Measurements from ENCODE around the gene DNAJC24. TPM values are rescaled to one million over a fixed set of nuclear protein-coding genes. Genes with fewer than 3 reads are reported as not detected.

The DNAJC24 gene
- total and polyA plus RNA-seq, 10 of the 15 experiments (the other 5 are each of a cell fraction or from before 2014, with no cell fraction given) = 10.0 to 25.4 (median 13.8) TPM

DNA sequence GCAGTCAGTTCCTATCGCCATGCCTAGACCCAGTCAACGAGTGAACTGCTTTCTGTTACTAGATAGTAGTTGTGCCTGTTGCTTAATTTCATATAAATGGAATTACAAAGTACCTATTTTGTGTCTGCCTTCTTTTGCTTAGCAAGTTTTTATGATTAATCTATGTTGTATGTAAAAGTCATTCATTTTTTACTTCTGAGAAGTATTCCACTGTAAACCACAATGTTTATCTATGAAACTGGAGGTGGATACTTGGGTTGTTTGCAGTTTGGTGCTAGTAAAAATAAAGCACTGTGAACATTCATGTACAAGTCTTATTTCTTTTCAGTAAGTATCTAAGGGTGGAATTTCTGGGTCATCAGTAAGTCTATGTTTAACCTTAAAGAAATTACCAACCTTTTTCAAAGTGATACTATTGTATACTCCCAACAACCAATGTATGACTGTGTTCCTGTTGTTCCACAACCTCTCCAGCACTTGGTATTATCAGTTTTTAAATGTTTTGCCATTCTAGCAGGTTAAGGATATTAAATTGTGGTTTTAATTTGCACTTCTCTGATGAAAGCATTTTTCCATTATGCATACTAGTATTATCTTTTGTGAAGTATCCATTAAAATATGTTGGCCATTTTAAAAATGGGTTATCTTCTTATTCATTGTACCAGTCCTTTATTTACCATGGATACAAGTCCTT lies 68.2 kb downstream of the DNAJC24 start (continued):
- TF ChIP-seq, protein P1, sequence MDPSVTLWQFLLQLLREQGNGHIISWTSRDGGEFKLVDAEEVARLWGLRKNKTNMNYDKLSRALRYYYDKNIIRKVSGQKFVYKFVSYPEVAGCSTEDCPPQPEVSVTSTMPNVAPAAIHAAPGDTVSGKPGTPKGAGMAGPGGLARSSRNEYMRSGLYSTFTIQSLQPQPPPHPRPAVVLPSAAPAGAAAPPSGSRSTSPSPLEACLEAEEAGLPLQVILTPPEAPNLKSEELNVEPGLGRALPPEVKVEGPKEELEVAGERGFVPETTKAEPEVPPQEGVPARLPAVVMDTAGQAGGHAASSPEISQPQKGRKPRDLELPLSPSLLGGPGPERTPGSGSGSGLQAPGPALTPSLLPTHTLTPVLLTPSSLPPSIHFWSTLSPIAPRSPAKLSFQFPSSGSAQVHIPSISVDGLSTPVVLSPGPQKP (IDR thresholded peaks at IDR 0.05; ENCODE audit: low read depth, low read length) = no peak

DNA sequence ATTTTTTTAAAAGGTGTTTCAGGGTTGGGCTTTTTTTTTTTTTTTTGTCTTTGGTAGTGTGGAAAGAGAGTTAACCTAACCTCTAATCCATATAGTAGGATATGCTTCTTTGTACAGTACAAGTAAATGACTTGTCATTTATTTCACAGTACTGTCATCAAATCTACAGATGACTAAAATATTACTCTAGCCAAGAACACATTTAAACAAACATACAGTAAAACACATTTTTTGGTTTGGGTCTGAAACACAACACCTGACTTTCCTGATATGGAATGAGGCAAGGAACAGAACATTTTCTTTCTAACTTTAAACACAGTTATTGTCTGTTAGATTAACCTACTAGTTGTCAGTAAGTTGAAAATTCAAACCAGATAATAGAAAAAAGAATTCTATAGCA lies 71.6 kb downstream of the DNAJC24 start:
- DNase-seq (ENCODE audit: low read depth, low spot score) = no peak
- TF ChIP-seq SIN3A (IDR thresholded peaks at IDR 0.05; ENCODE audit: low read depth, low read length) = no peak
- TF ChIP-seq RCOR1 (conservative IDR thresholded peaks at IDR 0.05; ENCODE audit: low read depth, low read length) = no peak
- TF ChIP-seq NBN (IDR thresholded peaks at IDR 0.05) = no peak
- TF ChIP-seq, protein P2, sequence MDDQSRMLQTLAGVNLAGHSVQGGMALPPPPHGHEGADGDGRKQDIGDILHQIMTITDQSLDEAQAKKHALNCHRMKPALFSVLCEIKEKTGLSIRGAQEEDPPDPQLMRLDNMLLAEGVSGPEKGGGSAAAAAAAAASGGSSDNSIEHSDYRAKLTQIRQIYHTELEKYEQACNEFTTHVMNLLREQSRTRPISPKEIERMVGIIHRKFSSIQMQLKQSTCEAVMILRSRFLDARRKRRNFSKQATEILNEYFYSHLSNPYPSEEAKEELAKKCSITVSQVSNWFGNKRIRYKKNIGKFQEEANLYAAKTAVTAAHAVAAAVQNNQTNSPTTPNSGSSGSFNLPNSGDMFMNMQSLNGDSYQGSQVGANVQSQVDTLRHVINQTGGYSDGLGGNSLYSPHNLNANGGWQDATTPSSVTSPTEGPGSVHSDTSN (IDR thresholded peaks at IDR 0.05; ENCODE audit: insufficient replicate concordance, low read depth, low read length) = no peak
- TF ChIP-seq IKZF2 (IDR thresholded peaks at IDR 0.05) = no peak
- no peak for TF ChIP-seq RB1 (IDR thresholded peaks at IDR 0.05; ENCODE audit: borderline replicate concordance)
- TF ChIP-seq HCFC1 (IDR thresholded peaks at IDR 0.05; ENCODE audit: low read length) = no peak
- TF ChIP-seq, protein P1 (IDR thresholded peaks at IDR 0.05; ENCODE audit: low read depth, low read length) = no peak
- no peak for TF ChIP-seq NR2C1 (IDR thresholded peaks at IDR 0.05)
- no peak for TF ChIP-seq PAX8 (IDR thresholded peaks at IDR 0.05)
- TF ChIP-seq, protein P3, sequence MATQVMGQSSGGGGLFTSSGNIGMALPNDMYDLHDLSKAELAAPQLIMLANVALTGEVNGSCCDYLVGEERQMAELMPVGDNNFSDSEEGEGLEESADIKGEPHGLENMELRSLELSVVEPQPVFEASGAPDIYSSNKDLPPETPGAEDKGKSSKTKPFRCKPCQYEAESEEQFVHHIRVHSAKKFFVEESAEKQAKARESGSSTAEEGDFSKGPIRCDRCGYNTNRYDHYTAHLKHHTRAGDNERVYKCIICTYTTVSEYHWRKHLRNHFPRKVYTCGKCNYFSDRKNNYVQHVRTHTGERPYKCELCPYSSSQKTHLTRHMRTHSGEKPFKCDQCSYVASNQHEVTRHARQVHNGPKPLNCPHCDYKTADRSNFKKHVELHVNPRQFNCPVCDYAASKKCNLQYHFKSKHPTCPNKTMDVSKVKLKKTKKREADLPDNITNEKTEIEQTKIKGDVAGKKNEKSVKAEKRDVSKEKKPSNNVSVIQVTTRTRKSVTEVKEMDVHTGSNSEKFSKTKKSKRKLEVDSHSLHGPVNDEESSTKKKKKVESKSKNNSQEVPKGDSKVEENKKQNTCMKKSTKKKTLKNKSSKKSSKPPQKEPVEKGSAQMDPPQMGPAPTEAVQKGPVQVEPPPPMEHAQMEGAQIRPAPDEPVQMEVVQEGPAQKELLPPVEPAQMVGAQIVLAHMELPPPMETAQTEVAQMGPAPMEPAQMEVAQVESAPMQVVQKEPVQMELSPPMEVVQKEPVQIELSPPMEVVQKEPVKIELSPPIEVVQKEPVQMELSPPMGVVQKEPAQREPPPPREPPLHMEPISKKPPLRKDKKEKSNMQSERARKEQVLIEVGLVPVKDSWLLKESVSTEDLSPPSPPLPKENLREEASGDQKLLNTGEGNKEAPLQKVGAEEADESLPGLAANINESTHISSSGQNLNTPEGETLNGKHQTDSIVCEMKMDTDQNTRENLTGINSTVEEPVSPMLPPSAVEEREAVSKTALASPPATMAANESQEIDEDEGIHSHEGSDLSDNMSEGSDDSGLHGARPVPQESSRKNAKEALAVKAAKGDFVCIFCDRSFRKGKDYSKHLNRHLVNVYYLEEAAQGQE (IDR thresholded peaks at IDR 0.05; ENCODE audit: low read depth, low read length) = no peak
- no peak for TF ChIP-seq MYC (IDR thresholded peaks at IDR 0.05; ENCODE audit: insufficient read depth, insufficient read length, insufficient replicate concordance, low read length, severe bottlenecking)

More for the DNA sequence above, 71.6 kb downstream of the DNAJC24 start:
- no peaks in the 10 kb centered on the region for H3K79me2 ChIP-seq (ENCODE audit: control insufficient read depth, insufficient read depth, low read length)
- SMC1A ChIA-PET (ENCODE audit: uncharacterized antibody, unreplicated experiment) = interaction anchor here (0.6 kb wide), 1 partner anchor 198 kb away, joined by 5 read pairs; no protein-coding TSS in a partner anchor
- H3K27ac ChIP-seq (ENCODE audit: control insufficient read depth, insufficient read depth) = no peak overlapping the region
- H3K9me3 ChIP-seq (replicated peaks; ENCODE audit: control insufficient read depth, insufficient read depth, low read length) = no peaks in the 10 kb centered on the region
- BruUV-seq (replicated peaks) = no TSS peak
- intact Hi-C loops (cut with micrococcal nuclease; ENCODE audit: unreplicated experiment) (no loop called here), in situ Hi-C loops (cut with MboI) (no loop called here)
- RAD21 ChIA-PET (ENCODE audit: unreplicated experiment) = no interaction called here
- no peak overlapping the region for H3K9ac ChIP-seq (ENCODE audit: control insufficient read depth, insufficient read depth, low read length)
- FAIRE-seq (peak; percentile 52), ATAC-seq (no peak)
- no peak overlapping the region for H2AFZ ChIP-seq (ENCODE audit: control insufficient read depth, low read depth, low read length)
- H3K36me3 ChIP-seq (ENCODE audit: control insufficient read depth in 2 of 2, insufficient read depth in 2 of 2, low read length in 1 of 2) = no peaks in the 10 kb centered on the region
- no peaks in the 10 kb centered on the region for H3K4me1 ChIP-seq (ENCODE audit: control insufficient read depth, insufficient read depth, low read length)
- POLR2A ChIA-PET = no interaction called here
- H4K20me1 ChIP-seq (ENCODE audit: control insufficient read depth, insufficient read depth) = no peaks in the 10 kb centered on the region
- CTCF ChIA-PET = interaction anchor here (1.2 kb wide), 1 partner anchor 517 kb away, joined by 3 read pairs; no protein-coding TSS in a partner anchor
- H3K4me2 ChIP-seq (ENCODE audit: control insufficient read depth, insufficient read depth) = no peak overlapping the region
- H3K4me3 ChIP-seq = no peak overlapping the region
- H3K27me3 ChIP-seq (replicated peaks in 1 of 2; ENCODE audit: control insufficient read depth in 2 of 2, insufficient read depth in 2 of 2, low read length in 1 of 2) = no peaks in the 10 kb centered on the region

All from GM12878 (cell line).